IMR-90 (cell line): Measurements from ENCODE around the gene FBXL20. TPM values are rescaled to one million over a fixed set of nuclear protein-coding genes. Genes with fewer than 3 reads are reported as not detected.

ENCODE experiments used
- ATAC-seq: fragments of 200-7000 bp; cut with Tn5 transposase; 2 replicates; pipeline ENCODE4 v1.9.1; 2020; ENCODE audit warnings: low read depth, mild to moderate bottlenecking, moderate library complexity
- BruUV-seq: library from RNA; stranded (reverse); fragments of 400-500 nt; replicated peaks from 2 replicates; lab custom pipeline; 2021; lab: Mats Ljungman, UMichigan
- CTCF ChIA-PET: fragments of 300-600 bp; formaldehyde crosslinking; extraction: SDS; loops from one replicate; lab custom pipeline; 2021; ENCODE audit warnings: antibody characterized with exemption; lab: Yijun Ruan, JAX
- POLR2A ChIA-PET: fragments of 300-600 bp; sonication (Branson Sonifier 250); formaldehyde crosslinking; loops from one replicate; lab custom pipeline; 2022; ENCODE audit warnings: antibody characterized with exemption; ENCODE audit not compliant: unreplicated experiment; lab: Charles Lee
- DNase-seq: peaks from one replicate; pipeline ENCODE4 v3.0.0; 2013
- H2AFZ ChIP-seq: replicated peaks from 2 replicates; pipeline ENCODE3; 2013; ENCODE audit warnings: low read length, mild to moderate bottlenecking; ENCODE audit not compliant: poor library complexity
- H2AK5ac ChIP-seq: 2 replicates; pipeline ENCODE4 v1.6.1; 2013; ENCODE audit warnings: low read depth, low read length, inconsistent platforms
- H2AK9ac ChIP-seq: replicated peaks from 2 replicates; pipeline ENCODE3; 2013; ENCODE audit warnings: mild to moderate bottlenecking, low read depth, low read length, moderate library complexity; ENCODE audit not compliant: poor library complexity
- H2BK120ac ChIP-seq: 2 replicates; pipeline ENCODE4 v1.6.1; 2013; ENCODE audit warnings: low read depth, low read length, inconsistent platforms
- H2BK15ac ChIP-seq: 3 replicates; pipeline ENCODE4 v1.6.1; 2013; ENCODE audit warnings: low read depth, low read length, inconsistent platforms
- H2BK20ac ChIP-seq: 2 replicates; pipeline ENCODE4 v1.6.1; 2013; ENCODE audit warnings: low read depth, mild to moderate bottlenecking, inconsistent platforms, low read length, moderate library complexity
- H2BK5ac ChIP-seq: 2 replicates; pipeline ENCODE4 v1.6.1; 2013; ENCODE audit warnings: mild to moderate bottlenecking, low read depth, low read length, inconsistent platforms; ENCODE audit not compliant: poor library complexity, severe bottlenecking
- H3K14ac ChIP-seq: replicated peaks from 2 replicates; pipeline ENCODE4 v1.6.1; 2013; ENCODE audit warnings: low read depth, low read length, inconsistent platforms
- H3K18ac ChIP-seq: 2 replicates; pipeline ENCODE4 v1.6.1; 2013; ENCODE audit warnings: low read depth, low read length, control low read depth
- H3K23ac ChIP-seq: 2 replicates; pipeline ENCODE4 v1.6.1; 2013; ENCODE audit warnings: low read depth, low read length, inconsistent platforms
- H3K27ac ChIP-seq: 2 replicates; pipeline ENCODE4 v1.5.1; 2013; ENCODE audit warnings: mild to moderate bottlenecking, control low read depth, low read length; ENCODE audit not compliant: insufficient read depth
- H3K27me3 ChIP-seq: 2 replicates; pipeline ENCODE4 v1.6.1; 2013; ENCODE audit warnings: low read length; ENCODE audit not compliant: control insufficient read depth, insufficient read depth
- H3K36me3 ChIP-seq: 2 replicates; pipeline ENCODE4 v1.6.1; 2013; ENCODE audit warnings: low read length, mixed read lengths; ENCODE audit not compliant: control insufficient read depth, insufficient read depth
- H3K4ac ChIP-seq: 2 replicates; pipeline ENCODE4 v1.6.1; 2013; ENCODE audit warnings: low read depth, low read length, inconsistent platforms
- H3K4me1 ChIP-seq: 2 replicates; pipeline ENCODE4 v1.6.1; 2013; ENCODE audit warnings: low read length, mixed read lengths; ENCODE audit not compliant: control insufficient read depth, insufficient read depth
- H3K4me2 ChIP-seq: 2 replicates; pipeline ENCODE4 v1.6.1; 2013; ENCODE audit warnings: low read depth, mild to moderate bottlenecking, control low read depth, low read length, moderate library complexity
- H3K4me3 ChIP-seq: 2 replicates; pipeline ENCODE4 v1.5.1; 2013; ENCODE audit warnings: low read depth, mild to moderate bottlenecking, control low read depth, low read length, moderate library complexity; ENCODE audit not compliant: insufficient read depth
- H3K56ac ChIP-seq: 2 replicates; pipeline ENCODE4 v1.6.1; 2013; ENCODE audit warnings: low read length, inconsistent platforms; ENCODE audit not compliant: insufficient read depth; ENCODE audit errors: extremely low read depth
- H3K79me1 ChIP-seq, 2 experiments: 2 replicates each; pipeline ENCODE4 v1.6.1; 2013; ENCODE audit warnings: low read length in 2 of 2, inconsistent platforms in 1 of 2, low read depth in 1 of 2
- H3K9ac ChIP-seq: 2 replicates; pipeline ENCODE4 v1.6.1; 2013; ENCODE audit warnings: low read depth, low read length, control low read depth
- H3K9me1 ChIP-seq: 2 replicates; pipeline ENCODE4 v1.6.1; 2013; ENCODE audit warnings: low read length, inconsistent platforms; ENCODE audit not compliant: insufficient read depth
- H3K9me3 ChIP-seq: 2 replicates; pipeline ENCODE4 v1.6.1; 2013; ENCODE audit warnings: low read length; ENCODE audit not compliant: control insufficient read depth, insufficient read depth
- H4K20me1 ChIP-seq: 2 replicates; pipeline ENCODE4 v1.6.1; 2013; ENCODE audit warnings: low read length, inconsistent platforms; ENCODE audit not compliant: insufficient read depth
- H4K5ac ChIP-seq: 2 replicates; pipeline ENCODE4 v1.6.1; 2013; ENCODE audit warnings: mild to moderate bottlenecking, low read depth, low read length, control low read depth
- H4K8ac ChIP-seq, 2 experiments: 2 replicates each; pipeline ENCODE4 v1.6.1; 2013; ENCODE audit warnings: low read depth in 2 of 2, low read length in 2 of 2, control low read depth in 1 of 2, inconsistent platforms in 1 of 2
- H4K91ac ChIP-seq: 2 replicates; pipeline ENCODE4 v1.6.1; 2013; ENCODE audit warnings: low read depth, low read length, inconsistent platforms; ENCODE audit not compliant: insufficient read depth
- CHD1 ChIP-seq: IDR thresholded peaks from 2 replicates; pipeline ENCODE4 v1.6.1; 2012; ENCODE audit warnings: low read depth, low read length, improper control_type of control experiment
- FOS ChIP-seq: fragments of 150-350 bp; IDR thresholded peaks from 2 replicates; pipeline ENCODE4 v1.6.1; 2016; ENCODE audit warnings: low read depth, low read length
- MAZ ChIP-seq: IDR thresholded peaks from 2 replicates; pipeline ENCODE4 v1.6.1; 2012; ENCODE audit warnings: low read depth, mild to moderate bottlenecking, low read length, improper control_type of control experiment, moderate library complexity, borderline replicate concordance
- RAD21 ChIP-seq: IDR thresholded peaks from 2 replicates; pipeline ENCODE4 v1.6.1; 2012; ENCODE audit warnings: low read length, improper control_type of control experiment
- WGBS, 2 experiments: methylation state at CpG; one replicate each; pipeline versions ENCODE4 v1.1.5 to v1.1.7; 2013; ENCODE audit warnings: missing lambda C conversion rate in 2 of 2; ENCODE audit not compliant: insufficient read length in 1 of 2; ENCODE audit errors: extremely low coverage in 2 of 2; 5-methylcytosine and 5-hydroxymethylcytosine counted together
- dilution Hi-C: fragments of 300-500 bp; cut with HindIII; formaldehyde crosslinking; loops from one replicate; pipeline ENCODE4 v1.14.3; 2018; ENCODE audit warnings: low sequenced_read_pairs; ENCODE audit not compliant: unreplicated experiment
- in situ Hi-C: fragments of 300-500 bp; cut with MboI; formaldehyde crosslinking; loops from 3 replicates; pipeline ENCODE4 v1.14.3; 2019; ENCODE audit warnings: low sequenced_read_pairs, inconsistent platforms, mixed read lengths
- intact Hi-C: fragments of 100-400 bp; cut with micrococcal nuclease; formaldehyde crosslinking; loops from 2 replicates; pipeline ENCODE4 v1.10.0; 2022
- polyA plus RNA-seq, 3 experiments: library from polyadenylated mRNA; depleted of rRNA; stranded (reverse); fragments of >200 nt; gene quantifications; 2 replicates each; pipeline ENCODE4 v1.2.3, GENCODE V29; 2012; ENCODE audit warnings: low replicate concordance in 1 of 3
- total RNA-seq: library from RNA; depleted of rRNA; stranded (reverse); fragments of >200 nt; gene quantifications from 2 replicates; pipeline ENCODE4 v1.2.3, GENCODE V29; 2012

The FBXL20 gene
- total and polyA plus RNA-seq, 2 of the 4 experiments (the other 2 are of a cell fraction), result 4.1 to 13.8 TPM

DNA sequence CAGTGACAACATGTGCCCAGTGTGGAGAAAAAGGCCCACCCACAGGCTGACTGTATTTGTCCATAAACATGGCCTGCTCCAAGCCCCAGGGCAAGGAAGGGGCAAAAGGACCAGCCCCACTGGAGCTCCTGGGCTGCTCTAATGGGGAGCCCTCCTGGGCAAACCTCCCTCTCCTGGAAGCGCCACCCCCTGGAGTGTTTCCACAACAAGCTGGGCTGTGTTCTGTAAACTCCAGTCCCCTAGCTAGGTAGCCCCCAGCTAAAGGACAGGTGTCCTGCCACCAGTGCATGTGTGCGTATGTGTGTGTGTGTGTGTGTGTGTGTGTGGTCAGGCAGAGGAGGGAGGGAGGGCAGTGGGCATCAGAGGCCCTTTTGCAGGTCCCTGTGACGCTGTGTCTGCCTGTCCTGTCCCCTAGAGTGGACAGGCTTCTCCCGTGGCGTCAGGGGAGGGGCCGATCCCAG is 164.4 kb downstream of the FBXL20 start:
- in situ Hi-C loops, result no loop called here
- TF ChIP-seq FOS, result no peak
- TF ChIP-seq RAD21, result no peak
- no peak for TF ChIP-seq MAZ
- no peak for TF ChIP-seq CHD1
- Histone ChIP-seq H3K27me3 (peaks cover 6% of the 10 kb centered on the region), H3K4me3 (no peak overlapping the region), H4K5ac (no peak overlapping the region), H3K9ac (no peak overlapping the region), H3K9me3 (no peaks in the 10 kb centered on the region), H3K56ac (no peak overlapping the region), H4K91ac (no peak overlapping the region), H3K23ac (no peak overlapping the region), H2AK5ac (no peak overlapping the region), H3K9me1 (no peaks in the 10 kb centered on the region), H3K18ac (no peak overlapping the region), H2BK20ac (no peak overlapping the region), H4K8ac (no peak overlapping the region), H3K4me2 (no peak overlapping the region), H3K27ac (no peak overlapping the region), H3K79me1 (no peaks in the 10 kb centered on the region), H2BK5ac (no peak overlapping the region), H3K4ac (no peak overlapping the region), H3K36me3 (no peaks in the 10 kb centered on the region), H2AK9ac (no peak overlapping the region), H3K4me1 (no peaks in the 10 kb centered on the region; the same call in 1 of the 2 replicates), H3K14ac (no peak overlapping the region), H2BK120ac (no peak overlapping the region), H4K20me1 (no peaks in the 10 kb centered on the region), H2AFZ (peak overlapping the region; percentile 32), H2BK15ac (no peak overlapping the region)
- ATAC-seq (no peak), DNase-seq (no peak)
- BruUV-seq, result no TSS peak
- intact Hi-C loops, result loop anchor here (10.0 kb wide), 1 partner anchor 172 kb away; no protein-coding TSS in a partner anchor
- no CpG with 5 or more reads among the region's 6 CpGs for WGBS, 2 experiments
- dilution Hi-C loops, result no loop called here
- ChIA-PET POLR2A (no interaction called here), CTCF (no interaction called here)
